Measurements from ENCODE around the gene LRRC8A.
"Not testable (repeated sequence)": the region's sequence is repeated elsewhere in the genome, so short reads cannot be mapped to it uniquely, and the experiment has no call there.

LRRC8A gene

GRCh38 chr9:128841694-128842492, 40.0 kb upstream of the LRRC8A start:
- TF ChIP-seq, protein P1, sequence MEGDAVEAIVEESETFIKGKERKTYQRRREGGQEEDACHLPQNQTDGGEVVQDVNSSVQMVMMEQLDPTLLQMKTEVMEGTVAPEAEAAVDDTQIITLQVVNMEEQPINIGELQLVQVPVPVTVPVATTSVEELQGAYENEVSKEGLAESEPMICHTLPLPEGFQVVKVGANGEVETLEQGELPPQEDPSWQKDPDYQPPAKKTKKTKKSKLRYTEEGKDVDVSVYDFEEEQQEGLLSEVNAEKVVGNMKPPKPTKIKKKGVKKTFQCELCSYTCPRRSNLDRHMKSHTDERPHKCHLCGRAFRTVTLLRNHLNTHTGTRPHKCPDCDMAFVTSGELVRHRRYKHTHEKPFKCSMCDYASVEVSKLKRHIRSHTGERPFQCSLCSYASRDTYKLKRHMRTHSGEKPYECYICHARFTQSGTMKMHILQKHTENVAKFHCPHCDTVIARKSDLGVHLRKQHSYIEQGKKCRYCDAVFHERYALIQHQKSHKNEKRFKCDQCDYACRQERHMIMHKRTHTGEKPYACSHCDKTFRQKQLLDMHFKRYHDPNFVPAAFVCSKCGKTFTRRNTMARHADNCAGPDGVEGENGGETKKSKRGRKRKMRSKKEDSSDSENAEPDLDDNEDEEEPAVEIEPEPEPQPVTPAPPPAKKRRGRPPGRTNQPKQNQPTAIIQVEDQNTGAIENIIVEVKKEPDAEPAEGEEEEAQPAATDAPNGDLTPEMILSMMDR (conservative IDR thresholded peaks at IDR 0.05; ENCODE audit: low read length), result no peak
- no peak overlapping the region for H3K4me3 ChIP-seq (ENCODE audit: low read length)
- DNase-seq (ENCODE audit: low read depth), result no peak

GRCh38 chr9:128843171-128843570, 38.8 kb upstream of the LRRC8A start:
- DNase-seq (ENCODE audit: low read depth), result not testable (repeated sequence)

DNA sequence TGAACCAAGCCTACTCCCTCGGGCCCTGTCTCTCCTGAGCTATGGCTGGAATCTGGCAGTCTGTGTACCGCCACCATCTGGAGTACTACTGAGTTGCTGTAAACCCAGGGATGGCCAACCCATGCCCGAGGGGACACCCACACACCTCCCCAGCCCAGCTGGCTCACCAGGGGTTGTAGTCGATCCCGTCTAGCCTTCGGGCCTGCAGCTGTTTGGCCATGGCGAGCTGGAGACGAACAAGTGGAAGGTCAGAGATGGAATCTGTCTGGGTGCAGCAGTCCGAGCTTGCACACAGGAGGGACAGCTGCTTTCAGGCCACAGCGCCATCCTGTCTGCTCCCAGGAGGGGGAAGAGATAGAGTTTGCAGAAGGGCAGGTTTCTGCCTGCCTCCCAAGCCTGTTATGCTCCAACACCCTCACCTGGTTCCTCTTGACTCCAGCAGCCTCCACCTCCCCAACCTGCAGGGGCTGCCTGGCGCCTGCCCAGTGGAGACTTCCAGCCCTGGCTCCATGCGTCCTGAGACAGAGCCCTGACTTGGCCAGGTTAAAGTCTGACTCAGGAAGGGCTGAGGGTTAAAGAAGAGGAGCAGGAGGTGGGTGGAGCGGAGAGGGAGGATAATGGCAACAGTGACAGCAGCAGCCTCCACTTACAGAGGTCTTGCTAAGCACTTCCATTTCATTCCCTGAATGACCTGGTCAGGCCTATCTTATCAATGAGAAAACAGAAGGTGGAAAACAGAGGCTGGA, 36.6 kb upstream of the LRRC8A start:
- H3K4me3 ChIP-seq (ENCODE audit: low read length), result no peak overlapping the region
- DNase-seq (ENCODE audit: low read depth), result no peak
- TF ChIP-seq, protein P1 (conservative IDR thresholded peaks at IDR 0.05; ENCODE audit: low read length), result no peak

More at GRCh38 chr9:128843171-128843570, 38.8 kb upstream of the LRRC8A start:
- H3K4me3 ChIP-seq (ENCODE audit: low read length), result not testable (repeated sequence)

GRCh38 chr9:128846680-128847030, 35.3 kb upstream of the LRRC8A start:
- TF ChIP-seq, protein P1 (conservative IDR thresholded peaks at IDR 0.05; ENCODE audit: low read length), result no peak
- no peak overlapping the region for H3K4me3 ChIP-seq (ENCODE audit: low read length)
- no peak for DNase-seq (ENCODE audit: low read depth)

GRCh38 chr9:128847803-128848202, 34.1 kb upstream of the LRRC8A start:
- no peak overlapping the region for H3K4me3 ChIP-seq (ENCODE audit: low read length)
- no peak for DNase-seq (ENCODE audit: low read depth)
- TF ChIP-seq, protein P1 (conservative IDR thresholded peaks at IDR 0.05; ENCODE audit: low read length), result no peak

DNA sequence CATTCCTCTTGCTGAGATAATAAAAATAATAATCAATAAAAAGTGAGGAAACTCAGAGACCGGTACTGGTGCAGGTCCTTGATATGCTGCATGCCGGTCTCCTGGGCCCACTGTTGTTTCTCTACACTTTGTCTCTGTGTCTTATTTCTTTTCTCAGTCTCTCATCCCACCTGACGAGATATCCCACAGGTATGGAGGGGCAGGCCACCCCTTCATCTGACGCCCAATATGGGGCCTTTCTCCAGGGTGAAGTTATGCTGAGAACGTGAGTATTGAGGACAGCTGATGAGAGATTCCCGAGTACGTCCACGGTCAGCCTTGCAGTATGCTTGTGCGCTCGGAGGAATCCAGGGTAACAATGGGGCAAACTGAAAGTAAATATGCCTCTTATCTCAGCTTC, 30.9 kb upstream of the LRRC8A start:
- not testable (repeated sequence) for DNase-seq (ENCODE audit: low read depth); H3K4me3 ChIP-seq (ENCODE audit: low read length)

- DNase-seq (ENCODE audit: low read depth), result peak; percentile 53
- not testable (repeated sequence) for H3K4me3 ChIP-seq (ENCODE audit: low read length)
- TF ChIP-seq, protein P1 (conservative IDR thresholded peaks at IDR 0.05; ENCODE audit: low read length), result peak; percentile 51
Measured at GRCh38 chr9:128851779-128852600, 29.9 kb upstream of the LRRC8A start.

DNA sequence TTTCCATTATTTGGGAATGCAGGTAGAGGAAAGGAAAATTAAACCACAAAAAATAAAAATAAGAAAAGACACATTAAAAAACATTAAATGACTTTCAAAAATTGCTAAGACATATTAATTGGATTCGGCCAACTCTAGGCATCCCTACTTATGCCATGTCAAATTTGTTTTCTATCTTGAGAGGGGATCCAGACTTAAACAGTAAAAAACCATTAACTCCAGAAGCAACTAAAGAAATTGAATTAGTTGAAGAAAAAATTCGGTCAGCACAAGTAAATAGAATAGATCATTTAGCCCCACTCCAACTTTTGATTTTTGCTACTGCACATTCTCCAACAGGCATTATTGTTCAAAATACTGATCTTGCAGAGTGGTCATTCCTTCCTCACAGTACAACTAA, 29.3 kb upstream of the LRRC8A start:
- not testable (repeated sequence) for DNase-seq (ENCODE audit: low read depth); H3K4me3 ChIP-seq (ENCODE audit: low read length)

GRCh38 chr9:128854454-128854853, 27.5 kb upstream of the LRRC8A start:
- not testable (repeated sequence) for H3K4me3 ChIP-seq (ENCODE audit: low read length); DNase-seq (ENCODE audit: low read depth)

- not testable (repeated sequence) for DNase-seq (ENCODE audit: low read depth); H3K4me3 ChIP-seq (ENCODE audit: low read length)
Measured at GRCh38 chr9:128858476-128858875, 23.5 kb upstream of the LRRC8A start.
